DND-41 (cell line): ENCODE results near the gene GRAMD2A.

Experiments used
- ATAC-seq: fragments of 200-7000 bp; cut with Tn5 transposase; 3 replicates; pipeline ENCODE4 v1.9.1; 2021; ENCODE audit warnings: low read depth; ENCODE audit not compliant: insufficient read depth
- DNase-seq: peaks from one replicate; pipeline ENCODE4 v3.0.0-alpha.2; 2020
- H2AFZ ChIP-seq: 2 replicates; pipeline ENCODE4 v1.6.0; 2012; ENCODE audit warnings: low read depth, low read length
- H3K27ac ChIP-seq: 2 replicates; pipeline ENCODE4 v1.5.1; 2012; ENCODE audit warnings: low read length, inconsistent platforms
- H3K27me3 ChIP-seq: fragments of 200-600 bp; sonication (generic); 2 replicates; pipeline ENCODE4 v1.6.0; 2012; ENCODE audit warnings: low read length, mild to moderate bottlenecking, inconsistent platforms; ENCODE audit not compliant: insufficient read depth, poor library complexity
- H3K36me3 ChIP-seq: 2 replicates; pipeline ENCODE4 v1.5.1; 2012; ENCODE audit warnings: low read length, inconsistent platforms; ENCODE audit not compliant: insufficient read depth
- H3K4me1 ChIP-seq: 2 replicates; pipeline ENCODE4 v1.5.1; 2012; ENCODE audit warnings: mild to moderate bottlenecking, low read length; ENCODE audit not compliant: insufficient read depth
- H3K4me2 ChIP-seq: 2 replicates; pipeline ENCODE4 v1.6.0; 2012; ENCODE audit warnings: mild to moderate bottlenecking, moderate library complexity, low read length, inconsistent platforms; ENCODE audit not compliant: insufficient read depth
- H3K4me3 ChIP-seq, 2 experiments: fragments of 200-600 bp in 1 of 2; shearing (Covaris generic) in 1 of 2; 2 replicates each; pipeline ENCODE4 v1.5.1; 2012 to 2016; ENCODE audit warnings: inconsistent platforms in 2 of 2, low read length in 2 of 2, mild to moderate bottlenecking in 2 of 2, low read depth in 1 of 2, moderate library complexity in 1 of 2
- H3K79me2 ChIP-seq: 2 replicates; pipeline ENCODE4 v1.6.0; 2012; ENCODE audit warnings: low read length, inconsistent platforms; ENCODE audit not compliant: insufficient read depth
- H3K9ac ChIP-seq: 2 replicates; pipeline ENCODE4 v1.6.0; 2012; ENCODE audit warnings: low read depth, mild to moderate bottlenecking, inconsistent platforms, low read length, moderate library complexity
- H3K9me3 ChIP-seq: 2 replicates; pipeline ENCODE4 v1.5.1; 2012; ENCODE audit warnings: low read length, moderate library complexity, mild to moderate bottlenecking, inconsistent platforms; ENCODE audit not compliant: insufficient read depth, severe bottlenecking
- H4K20me1 ChIP-seq: 2 replicates; pipeline ENCODE4 v1.6.0; 2012; ENCODE audit warnings: low read length; ENCODE audit not compliant: insufficient read depth
- CTCF ChIP-seq: IDR thresholded peaks from 2 replicates; pipeline ENCODE4 v1.5.1; 2012; ENCODE audit warnings: borderline replicate concordance, low read length, moderate library complexity, mild to moderate bottlenecking; ENCODE audit not compliant: poor library complexity, severe bottlenecking; ENCODE audit errors: extremely low read depth
- EZH2 ChIP-seq: IDR thresholded peaks from 3 replicates; pipeline ENCODE4 v1.6.1; 2012; ENCODE audit warnings: borderline replicate concordance, low read depth, mild to moderate bottlenecking, moderate library complexity, low read length, inconsistent platforms; ENCODE audit not compliant: severe bottlenecking

The GRAMD2A gene

GRCh38 chr15:72174551-72175165 lies 22.9 kb downstream of the GRAMD2A start:
- Histone ChIP-seq H3K9ac (no peak overlapping the region), H3K36me3 (no peaks in the 10 kb centered on the region), H3K27ac (no peak overlapping the region), H3K27me3 (no peaks in the 10 kb centered on the region), H4K20me1 (no peaks in the 10 kb centered on the region), H3K4me1 (no peaks in the 10 kb centered on the region), H3K4me3 (no peak overlapping the region), H3K4me2 (no peak overlapping the region), H3K9me3 (no peaks in the 10 kb centered on the region), H2AFZ (no peak overlapping the region), H3K79me2 (no peaks in the 10 kb centered on the region)
- peak; percentile 37; the same call in 1 of the 3 replicates for ATAC-seq
- no peak for DNase-seq
- TF ChIP-seq EZH2, result no peak
- no peak for TF ChIP-seq CTCF

GRCh38 chr15:72173864-72174550 lies 23.6 kb downstream of the GRAMD2A start:
- no peak for TF ChIP-seq EZH2
- TF ChIP-seq CTCF, result no peak
- Histone ChIP-seq H4K20me1 (no peaks in the 10 kb centered on the region), H3K79me2 (no peaks in the 10 kb centered on the region), H3K9me3 (no peaks in the 10 kb centered on the region), H2AFZ (no peak overlapping the region), H3K4me1 (peaks cover 5% of the 10 kb centered on the region), H3K9ac (no peak overlapping the region), H3K4me3 (no peak overlapping the region), H3K4me2 (no peak overlapping the region), H3K27me3 (no peaks in the 10 kb centered on the region), H3K36me3 (no peaks in the 10 kb centered on the region), H3K27ac (no peak overlapping the region)
- DNase-seq, result no peak
- no peak for ATAC-seq

- Histone ChIP-seq H3K9me3 (no peaks in the 10 kb centered on the region), H3K27ac (no peak overlapping the region)
- no peak for DNase-seq
Observed at GRCh38 chr15:72173401-72173800, 24.2 kb downstream of the GRAMD2A start.

More at GRCh38 chr15:72173401-72173800, 24.2 kb downstream of the GRAMD2A start:
- Histone ChIP-seq H3K36me3 (no peaks in the 10 kb centered on the region), H2AFZ (no peak overlapping the region), H3K4me1 (peaks cover 11% of the 10 kb centered on the region), H4K20me1 (no peaks in the 10 kb centered on the region), H3K4me2 (no peak overlapping the region), H3K9ac (no peak overlapping the region), H3K27me3 (no peaks in the 10 kb centered on the region), H3K4me3 (no peak overlapping the region), H3K79me2 (no peaks in the 10 kb centered on the region)
- TF ChIP-seq CTCF, result no peak
- TF ChIP-seq EZH2, result no peak
- ATAC-seq, result no peak
